Measurements from ENCODE around the gene SLC8A1.

The SLC8A1 gene

GRCh38 chr2:40352041-40352702, 99.7 kb downstream of the SLC8A1 start:
- no peak for TF ChIP-seq CTCF (IDR thresholded peaks at IDR 0.05; ENCODE audit: insufficient read depth, missing control alignments)
- FAIRE-seq (no peak), DNase-seq (ENCODE audit: insufficient read length, low spot score) (no peak)

DNA sequence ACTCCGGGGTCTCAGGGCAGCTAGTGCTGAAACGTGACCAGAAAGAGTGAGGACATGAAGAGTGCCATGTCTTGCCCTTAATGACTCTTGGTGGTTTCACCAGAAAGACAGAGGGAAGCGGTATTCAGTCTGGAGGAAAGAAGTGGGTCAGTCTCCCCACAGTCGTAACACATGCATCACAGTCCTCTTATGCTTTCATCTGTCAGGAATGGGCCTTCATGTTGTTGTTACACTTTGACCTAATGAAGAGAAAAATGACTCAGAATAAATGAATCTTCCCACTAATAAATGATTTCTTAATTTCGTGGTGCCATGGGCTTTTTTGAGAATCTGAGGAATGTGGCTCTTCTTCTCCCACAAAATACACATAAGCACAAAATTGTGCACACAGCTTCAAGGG, 103.2 kb downstream of the SLC8A1 start:
- DNase-seq (ENCODE audit: insufficient read length, low spot score) = no peak
- no peak for TF ChIP-seq CTCF (IDR thresholded peaks at IDR 0.05; ENCODE audit: insufficient read depth, missing control alignments)
- FAIRE-seq = no peak

- no peak for TF ChIP-seq CTCF (IDR thresholded peaks at IDR 0.05; ENCODE audit: insufficient read depth, missing control alignments)
- peak; percentile 29 for FAIRE-seq
- DNase-seq (ENCODE audit: insufficient read length, low spot score) = no peak
Observed at GRCh38 chr2:40348038-40348437, 103.9 kb downstream of the SLC8A1 start.

DNA sequence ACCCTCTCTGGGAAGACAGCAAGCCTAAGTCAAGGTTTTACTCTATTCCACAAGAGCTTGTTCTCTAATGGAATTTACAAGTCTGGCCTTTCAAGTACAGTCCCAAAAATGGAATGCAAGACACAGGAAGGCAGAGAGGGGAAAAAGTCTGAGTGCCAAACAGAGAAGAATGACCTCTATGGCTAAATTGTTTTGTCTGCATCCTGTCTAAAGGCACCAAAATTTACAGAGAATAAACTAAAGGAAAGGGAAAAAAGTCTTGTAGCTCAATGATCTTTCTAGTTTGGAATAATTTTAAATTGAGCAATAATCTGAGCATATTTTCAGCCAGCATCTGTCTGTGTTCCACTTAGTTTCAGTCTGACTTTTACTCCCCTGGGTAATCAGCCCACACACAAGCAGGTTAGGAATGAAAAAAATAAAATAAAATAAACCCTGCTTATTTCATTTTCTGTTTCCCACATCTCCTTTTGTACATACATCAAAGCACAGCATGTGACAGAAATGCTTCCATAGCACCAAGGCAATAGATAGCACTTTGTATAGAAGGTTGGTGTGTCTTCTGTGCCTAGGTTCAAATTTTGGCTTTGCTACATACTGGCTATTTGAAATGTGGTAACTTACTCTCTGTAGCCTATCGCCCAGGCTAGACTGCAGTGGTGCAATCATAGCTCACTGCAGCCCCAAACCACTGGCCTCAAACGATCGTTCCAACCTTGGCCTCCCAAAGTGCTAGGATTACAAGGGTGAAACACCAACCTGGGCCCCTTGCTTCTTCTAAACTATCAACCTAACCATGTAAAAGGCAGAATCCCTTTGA, 105.1 kb downstream of the SLC8A1 start:
- DNase-seq (ENCODE audit: insufficient read length, low spot score) (no peak), FAIRE-seq (peak; percentile 48)
- TF ChIP-seq CTCF (IDR thresholded peaks at IDR 0.05; ENCODE audit: insufficient read depth, missing control alignments) = no peak

GRCh38 chr2:40344364-40344763, 107.5 kb downstream of the SLC8A1 start:
- FAIRE-seq (no peak), DNase-seq (ENCODE audit: insufficient read length, low spot score) (no peak)
- TF ChIP-seq CTCF (IDR thresholded peaks at IDR 0.05; ENCODE audit: insufficient read depth, missing control alignments) = no peak

DNA sequence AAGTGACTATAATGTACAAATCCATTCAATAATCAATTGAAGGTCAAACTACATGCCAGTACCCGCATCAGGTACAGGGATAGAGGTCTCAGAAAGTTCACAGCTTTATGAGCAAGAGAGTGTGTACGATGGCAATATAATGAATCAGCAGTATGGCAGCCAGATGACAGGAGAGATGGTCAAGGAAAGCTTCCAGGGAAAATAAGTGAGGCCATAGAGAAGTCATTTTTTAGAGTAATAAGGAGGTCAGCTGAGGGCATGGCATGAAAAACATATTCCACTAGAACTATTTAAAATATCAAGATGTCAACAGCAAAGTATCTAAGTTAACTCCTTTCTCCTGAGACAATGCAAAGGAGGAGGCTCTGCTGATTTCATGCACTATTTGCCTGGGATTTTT, 108.0 kb downstream of the SLC8A1 start:
- FAIRE-seq (peak; percentile 6), DNase-seq (ENCODE audit: insufficient read length, low spot score) (no peak)
- no peak for TF ChIP-seq CTCF (IDR thresholded peaks at IDR 0.05; ENCODE audit: insufficient read depth, missing control alignments)

DNA sequence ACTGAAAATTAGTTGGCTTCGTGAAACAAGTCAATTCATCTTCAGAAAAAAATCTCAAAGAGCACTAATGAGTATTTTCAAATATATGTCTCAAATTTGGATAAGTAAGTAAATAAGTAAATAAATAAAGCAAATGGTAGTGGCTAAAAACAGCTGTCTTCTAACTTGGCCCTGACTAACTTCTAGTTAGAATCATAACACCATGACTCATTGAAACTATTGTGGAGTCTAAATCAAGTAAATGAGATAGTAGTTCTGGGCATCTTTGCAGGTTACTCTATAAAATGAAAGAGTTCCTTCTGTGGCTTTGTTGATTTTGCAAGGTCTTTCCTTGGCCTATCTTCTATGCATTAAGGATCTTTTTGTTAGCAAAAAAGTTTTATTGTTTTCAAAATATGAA, 110.7 kb downstream of the SLC8A1 start:
- FAIRE-seq (no peak), DNase-seq (ENCODE audit: insufficient read length, low spot score) (no peak)
- no peak for TF ChIP-seq CTCF (IDR thresholded peaks at IDR 0.05; ENCODE audit: insufficient read depth, missing control alignments)
